Effector CD4-positive, alpha-beta T cell (primary cell): ENCODE measurements around the gene ZNF646.

ENCODE experiments used
- DNase-seq: peaks from one replicate; pipeline ENCODE4 v3.0.0-alpha.2; 2020
- total RNA-seq: gene quantifications from one replicate; lab custom pipeline; 2026; lab: John Stamatoyannopoulos, UW

ZNF646 gene, protein sequence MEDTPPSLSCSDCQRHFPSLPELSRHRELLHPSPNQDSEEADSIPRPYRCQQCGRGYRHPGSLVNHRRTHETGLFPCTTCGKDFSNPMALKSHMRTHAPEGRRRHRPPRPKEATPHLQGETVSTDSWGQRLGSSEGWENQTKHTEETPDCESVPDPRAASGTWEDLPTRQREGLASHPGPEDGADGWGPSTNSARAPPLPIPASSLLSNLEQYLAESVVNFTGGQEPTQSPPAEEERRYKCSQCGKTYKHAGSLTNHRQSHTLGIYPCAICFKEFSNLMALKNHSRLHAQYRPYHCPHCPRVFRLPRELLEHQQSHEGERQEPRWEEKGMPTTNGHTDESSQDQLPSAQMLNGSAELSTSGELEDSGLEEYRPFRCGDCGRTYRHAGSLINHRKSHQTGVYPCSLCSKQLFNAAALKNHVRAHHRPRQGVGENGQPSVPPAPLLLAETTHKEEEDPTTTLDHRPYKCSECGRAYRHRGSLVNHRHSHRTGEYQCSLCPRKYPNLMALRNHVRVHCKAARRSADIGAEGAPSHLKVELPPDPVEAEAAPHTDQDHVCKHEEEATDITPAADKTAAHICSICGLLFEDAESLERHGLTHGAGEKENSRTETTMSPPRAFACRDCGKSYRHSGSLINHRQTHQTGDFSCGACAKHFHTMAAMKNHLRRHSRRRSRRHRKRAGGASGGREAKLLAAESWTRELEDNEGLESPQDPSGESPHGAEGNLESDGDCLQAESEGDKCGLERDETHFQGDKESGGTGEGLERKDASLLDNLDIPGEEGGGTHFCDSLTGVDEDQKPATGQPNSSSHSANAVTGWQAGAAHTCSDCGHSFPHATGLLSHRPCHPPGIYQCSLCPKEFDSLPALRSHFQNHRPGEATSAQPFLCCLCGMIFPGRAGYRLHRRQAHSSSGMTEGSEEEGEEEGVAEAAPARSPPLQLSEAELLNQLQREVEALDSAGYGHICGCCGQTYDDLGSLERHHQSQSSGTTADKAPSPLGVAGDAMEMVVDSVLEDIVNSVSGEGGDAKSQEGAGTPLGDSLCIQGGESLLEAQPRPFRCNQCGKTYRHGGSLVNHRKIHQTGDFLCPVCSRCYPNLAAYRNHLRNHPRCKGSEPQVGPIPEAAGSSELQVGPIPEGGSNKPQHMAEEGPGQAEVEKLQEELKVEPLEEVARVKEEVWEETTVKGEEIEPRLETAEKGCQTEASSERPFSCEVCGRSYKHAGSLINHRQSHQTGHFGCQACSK (N-terminal part only)
- 86.7 reads per million, percentile 80 among the genes with 10 or more reads in this experiment for total RNA-seq

GRCh38 chr16:31073970-31074813 lies at the start of gene ZNF646, which contains the start of gene ZNF668:
Gene ZNF646 (plus strand): TSS chr16:31074422. CDS start chr16:31076325, 1,903 bp downstream.
Gene ZNF668 (minus strand): TSS chr16:31074240. CDS start chr16:31064459, 9,781 bp downstream.
- peak; percentile 98 for DNase-seq

GRCh38 chr16:31025339-31025738 lies 48.9 kb upstream of the ZNF646 start:
- no peak for DNase-seq

DNA sequence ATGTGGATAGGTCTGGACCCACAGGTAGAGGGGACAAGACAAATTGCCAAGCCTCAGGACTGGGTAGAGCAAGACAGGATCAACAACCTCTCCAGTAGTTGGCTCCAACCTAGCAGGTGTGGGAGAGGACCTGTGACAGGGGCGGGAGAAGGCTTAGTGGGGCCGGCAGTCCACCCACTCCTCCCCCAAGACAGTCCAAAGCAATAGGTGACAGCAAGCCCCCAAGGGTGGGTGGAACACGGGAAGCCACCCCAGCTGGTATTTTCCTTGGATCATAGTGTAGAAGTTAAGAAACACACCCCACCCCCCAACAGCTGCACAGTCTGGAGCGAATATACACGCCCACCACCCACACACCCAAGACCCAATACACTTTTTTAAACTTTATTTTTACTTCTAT lies 45.0 kb upstream of the ZNF646 start:
- no peak for DNase-seq

DNA sequence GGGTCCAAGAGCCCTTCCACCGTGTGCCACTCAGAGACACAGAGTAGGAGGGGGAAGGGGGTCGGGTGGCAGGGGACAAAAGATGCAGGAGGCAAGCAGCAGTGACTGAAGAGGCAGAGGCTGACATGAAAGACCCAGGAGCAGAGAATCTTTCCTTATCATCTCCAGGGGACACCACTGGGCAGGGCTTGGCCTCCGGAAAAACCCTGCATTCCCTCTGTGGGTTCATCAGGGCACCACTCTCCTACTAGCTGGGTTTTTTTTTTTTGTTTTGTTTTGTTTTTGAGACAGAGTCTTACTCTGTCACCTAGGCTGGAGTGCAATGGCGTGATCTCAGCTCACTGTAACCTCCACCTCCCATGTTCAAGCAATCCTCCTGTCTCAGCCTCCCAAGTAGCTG lies 42.9 kb upstream of the ZNF646 start:
- DNase-seq, result no peak

- DNase-seq, result peak; percentile 97
Observed at GRCh38 chr16:31032736-31033708, 41.2 kb upstream of the ZNF646 start, which contains the start of gene STX4. Gene STX4 (plus strand): TSS chr16:31033558. CDS start chr16:31033806, 248 bp downstream.

DNA sequence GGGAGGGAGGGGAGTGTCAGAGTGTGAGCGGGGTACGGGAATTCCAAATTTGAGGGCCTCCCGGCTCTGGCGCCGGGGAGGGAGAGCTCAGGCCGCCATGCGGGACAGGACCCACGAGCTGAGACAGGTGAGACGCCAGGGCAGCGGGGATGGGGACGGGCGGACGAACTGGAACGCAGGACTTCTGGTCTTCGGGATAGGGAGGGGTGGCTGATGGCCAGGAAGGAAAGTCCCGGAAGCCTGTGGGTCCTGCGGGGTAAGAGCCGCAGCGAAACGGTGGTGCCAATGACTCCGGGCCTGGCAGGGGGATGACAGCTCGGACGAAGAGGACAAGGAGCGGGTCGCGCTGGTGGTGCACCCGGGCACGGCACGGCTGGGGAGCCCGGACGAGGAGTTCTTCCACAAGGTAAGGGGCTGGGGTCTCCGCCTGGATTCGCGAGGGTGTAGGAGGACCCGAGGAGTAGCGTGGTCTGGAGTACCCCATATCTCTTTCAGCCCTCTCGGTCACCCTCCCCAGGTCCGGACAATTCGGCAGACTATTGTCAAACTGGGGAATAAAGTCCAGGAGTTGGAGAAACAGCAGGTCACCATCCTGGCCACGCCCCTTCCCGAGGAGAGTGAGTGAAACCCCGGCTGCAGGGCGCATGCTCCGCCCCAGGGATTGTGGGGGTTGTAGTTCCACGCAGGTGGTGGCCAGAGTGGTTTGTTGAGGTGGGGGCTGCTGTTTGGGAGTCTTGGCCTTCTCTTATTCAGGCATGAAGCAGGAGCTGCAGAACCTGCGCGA lies 40.3 kb upstream of the ZNF646 start:
- peak; percentile 81 for DNase-seq

DNA sequence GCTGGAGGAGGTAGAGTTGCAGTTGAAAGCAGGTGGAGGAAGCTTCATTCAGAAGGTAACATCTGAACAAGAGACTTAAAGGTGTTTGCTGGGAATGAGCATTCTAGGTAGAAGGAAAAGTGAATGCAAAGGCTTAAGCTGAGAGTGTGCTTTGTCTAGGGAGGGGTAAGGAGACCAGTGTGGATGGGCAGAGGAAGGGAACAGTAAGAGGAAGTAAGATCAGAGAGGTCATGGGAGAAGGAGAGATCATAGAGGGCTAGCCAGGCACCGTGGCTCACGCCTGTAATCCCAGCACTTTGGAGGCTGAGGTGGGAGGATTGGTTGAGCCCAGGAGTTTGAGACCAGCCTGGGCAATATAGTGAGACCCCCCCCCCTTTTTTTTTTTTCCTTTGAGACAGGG lies 37.5 kb upstream of the ZNF646 start:
- DNase-seq, result no peak

DNA sequence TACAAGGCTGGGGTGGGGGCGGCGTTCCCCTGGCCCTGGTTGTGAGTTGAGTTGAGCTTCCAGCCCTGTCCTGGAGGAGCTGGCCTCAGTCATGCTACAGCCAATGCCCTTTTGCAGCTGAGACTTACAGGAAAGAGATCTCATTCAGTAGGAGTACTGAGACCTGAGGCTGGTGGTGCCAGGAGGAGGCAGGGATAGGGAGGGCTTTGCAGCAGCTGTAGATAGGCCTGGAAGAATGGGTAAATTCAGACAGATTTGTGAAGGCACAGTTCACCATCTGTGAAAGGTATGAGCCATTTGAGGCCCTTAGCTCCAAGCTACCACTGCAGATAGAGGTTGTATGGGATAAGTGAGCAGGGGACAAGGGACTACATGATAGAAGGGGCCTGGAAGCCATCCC lies 35.2 kb upstream of the ZNF646 start:
- no peak for DNase-seq

GRCh38 chr16:31042866-31043265 lies 31.4 kb upstream of the ZNF646 start:
- DNase-seq, result no peak

DNA sequence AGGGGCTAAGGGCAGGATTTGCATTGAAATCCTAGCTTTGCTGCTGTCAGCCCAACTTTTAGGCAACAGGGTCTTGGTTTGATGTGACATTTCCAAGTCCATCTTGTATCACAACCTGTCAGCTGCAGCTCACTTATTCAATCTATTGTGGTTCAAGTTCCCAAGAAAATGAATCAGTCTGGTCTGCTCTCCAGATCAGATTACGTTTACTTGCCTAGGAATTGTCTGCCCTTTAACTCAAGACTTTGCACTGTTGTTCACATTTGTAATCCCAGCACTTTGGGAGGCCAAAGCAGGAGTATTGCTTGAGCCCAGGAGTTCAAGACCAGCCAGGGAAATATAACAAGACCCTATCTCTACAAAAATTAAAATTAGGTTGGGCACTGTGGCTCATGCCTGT lies 30.9 kb upstream of the ZNF646 start:
- no peak for DNase-seq

GRCh38 chr16:31043898-31044481 lies 30.2 kb upstream of the ZNF646 start:
- DNase-seq, result no peak

DNA sequence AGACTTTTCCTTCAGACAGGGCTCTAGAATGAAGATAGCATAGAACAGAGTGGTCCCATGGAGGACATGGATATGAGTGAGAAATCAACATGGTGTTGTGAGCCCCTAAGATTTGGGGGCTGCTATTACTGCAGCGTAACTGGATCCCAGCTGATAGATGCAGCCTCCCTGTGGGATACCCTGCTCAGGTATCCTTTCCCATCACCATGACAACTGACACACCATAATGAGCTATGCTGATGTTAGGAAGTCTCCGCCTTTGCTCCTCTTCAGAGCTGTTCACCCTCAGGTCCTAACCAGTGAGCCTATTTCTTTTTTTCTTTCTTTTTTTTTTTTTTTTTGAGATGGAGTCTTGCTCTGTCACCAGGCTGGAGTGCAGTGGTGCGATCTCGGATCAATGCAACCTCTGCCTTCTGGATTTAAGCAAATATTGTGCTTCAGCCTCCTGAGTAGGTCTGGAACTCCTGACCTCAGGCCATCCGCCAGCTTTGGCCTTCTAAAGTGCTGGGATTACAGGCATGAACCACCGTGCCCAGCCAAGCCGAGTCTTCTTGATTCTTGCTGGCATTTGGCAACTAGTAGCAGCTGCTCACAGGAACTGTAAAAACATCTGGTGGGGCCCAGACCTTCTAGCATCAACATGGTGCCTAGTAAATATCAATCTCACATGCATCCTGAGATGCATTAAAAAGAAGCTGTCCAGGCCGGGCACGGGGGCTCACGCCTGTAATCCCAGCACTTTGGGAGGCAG lies 23.8 kb upstream of the ZNF646 start:
- DNase-seq, result no peak

- no peak for DNase-seq
Observed at GRCh38 chr16:31052114-31052513, 22.1 kb upstream of the ZNF646 start.

GRCh38 chr16:31055613-31056012 lies 18.6 kb upstream of the ZNF646 start:
- no peak for DNase-seq

DNA sequence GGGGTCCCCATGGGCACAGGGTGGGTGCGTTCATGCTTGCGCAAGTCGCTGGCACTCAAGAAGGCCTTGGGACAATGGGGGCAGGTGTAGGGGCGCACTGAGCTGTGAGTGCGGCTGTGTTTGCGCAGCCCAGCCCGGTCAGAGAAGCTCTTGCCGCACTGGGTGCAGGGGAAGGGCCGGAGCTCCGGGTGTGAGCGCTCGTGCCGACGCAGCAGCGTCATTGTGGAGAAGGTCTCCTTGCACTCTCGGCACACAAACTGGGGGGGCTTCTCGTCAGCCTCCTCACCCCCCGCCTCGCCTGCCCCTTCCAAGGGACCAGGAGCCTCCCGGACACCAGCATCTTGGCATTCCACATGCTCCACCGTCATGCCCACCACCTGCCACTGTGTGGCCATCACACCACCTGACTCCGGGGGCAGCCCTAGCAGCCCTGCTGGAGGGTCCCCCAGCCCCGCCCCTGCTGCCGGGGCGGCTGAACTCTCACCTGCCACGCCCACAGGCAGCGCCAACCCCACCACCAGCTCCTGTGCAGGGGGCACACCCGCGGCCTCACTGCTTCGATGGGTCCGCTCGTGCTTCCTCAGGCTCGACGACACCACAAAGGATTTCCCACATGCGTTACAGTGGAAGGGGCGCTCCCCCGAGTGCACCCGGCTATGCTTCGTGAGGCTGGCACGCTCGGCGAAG lies 13.0 kb upstream of the ZNF646 start:
- DNase-seq, result no peak

- DNase-seq, result no peak
Observed at GRCh38 chr16:31061813-31062440, 12.3 kb upstream of the ZNF646 start.

DNA sequence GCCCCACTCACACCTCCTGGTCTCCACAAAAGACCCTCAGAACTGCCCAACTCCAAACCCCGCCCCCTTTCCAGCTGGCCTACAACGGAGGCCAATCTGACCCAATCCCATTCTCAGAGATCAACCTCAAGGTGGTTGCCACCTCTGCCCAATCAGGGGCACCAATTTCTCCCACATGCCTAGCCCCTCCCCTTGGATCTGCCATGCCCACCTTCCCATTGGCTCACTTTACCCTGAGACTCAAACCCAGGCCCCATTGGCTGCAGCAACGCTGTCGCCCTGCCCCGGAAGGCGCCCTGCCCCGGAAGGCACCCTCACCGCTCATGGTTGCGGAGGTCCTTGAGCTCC lies 10.8 kb upstream of the ZNF646 start:
- no peak for DNase-seq
